SU-DHL-6 (cell line): ENCODE results near the gene PDZRN3.

ENCODE experiments used
- H2AFZ ChIP-seq: fragments of 200-600 bp; sonication (generic); 2 replicates; pipeline ENCODE4 v1.6.1; 2014; ENCODE audit warnings: low read depth, mild to moderate bottlenecking, moderate library complexity, mixed read lengths, antibody characterized with exemption, low read length; ENCODE audit not compliant: severe bottlenecking
- H3F3A ChIP-seq: fragments of 200-600 bp; shearing (Covaris generic); 2 replicates; pipeline ENCODE4 v1.6.0; 2016; ENCODE audit warnings: antibody characterized with exemption, mild to moderate bottlenecking; ENCODE audit not compliant: insufficient read depth
- H3K27ac ChIP-seq: fragments of 200-600 bp; sonication (generic); 2 replicates; pipeline ENCODE4 v1.5.1; 2016; ENCODE audit warnings: low read depth, mild to moderate bottlenecking, low read length, moderate library complexity, mixed read lengths
- H3K27me3 ChIP-seq: fragments of 200-600 bp; sonication (generic), shearing (Covaris generic); 2 replicates; pipeline ENCODE4 v1.6.0; 2014; ENCODE audit warnings: mild to moderate bottlenecking, low read length
- H3K36me3 ChIP-seq: fragments of 200-600 bp; sonication (generic); 2 replicates; pipeline ENCODE4 v1.6.1; 2014; ENCODE audit warnings: mild to moderate bottlenecking, low read length, mixed read lengths
- H3K4me2 ChIP-seq: fragments of 300-600, 200-600 bp; shearing (Covaris generic), sonication (generic); 2 replicates; pipeline ENCODE4 v1.6.0; 2014; ENCODE audit warnings: low read length, low read depth, mild to moderate bottlenecking; ENCODE audit not compliant: poor library complexity, severe bottlenecking
- H3K4me3 ChIP-seq: fragments of 200-600 bp; sonication (generic); 2 replicates; pipeline ENCODE4 v1.5.1; 2014; ENCODE audit warnings: antibody characterized with exemption, low read length, mild to moderate bottlenecking, mixed read lengths; ENCODE audit not compliant: insufficient read depth, poor library complexity, severe bottlenecking
- H3K79me2 ChIP-seq: fragments of 200-600 bp; sonication (generic); 2 replicates; pipeline ENCODE4 v1.6.1; 2014; ENCODE audit warnings: mild to moderate bottlenecking, low read length, moderate library complexity; ENCODE audit not compliant: insufficient read depth
- H3K9ac ChIP-seq: fragments of 200-600 bp; sonication (generic); 2 replicates; pipeline ENCODE4 v1.7.0; 2014; ENCODE audit warnings: mild to moderate bottlenecking, low read length
- H3K9me2 ChIP-seq: fragments of 200-600 bp; sonication (generic); replicated peaks from 2 replicates; pipeline ENCODE4 v1.6.1; 2014; ENCODE audit warnings: low read length; ENCODE audit not compliant: insufficient read depth
- H3K9me3 ChIP-seq: fragments of 200-600 bp; sonication (generic); 2 replicates; pipeline ENCODE4 v1.6.1; 2014; ENCODE audit warnings: low read length, mixed read lengths; ENCODE audit not compliant: insufficient read depth
- H4K20me1 ChIP-seq: fragments of 200-600 bp; sonication (generic); 2 replicates; pipeline ENCODE4 v1.6.1; 2014; ENCODE audit warnings: low read depth, mild to moderate bottlenecking, antibody characterized with exemption, low read length, moderate library complexity, mixed read lengths
- CTCF ChIP-seq: fragments of 200-600 bp; sonication (generic); IDR thresholded peaks from one replicate; pipeline ENCODE4 v1.5.1; 2017; ENCODE audit warnings: antibody characterized with exemption, mild to moderate bottlenecking, low read length, moderate library complexity; ENCODE audit not compliant: insufficient read depth, poor library complexity, severe bottlenecking
- EZH2phosphoT487 ChIP-seq: fragments of 200-600 bp; sonication (generic), shearing (Covaris generic); conservative IDR thresholded peaks from 2 replicates; pipeline ENCODE4 v1.6.1; 2018; ENCODE audit warnings: mild to moderate bottlenecking, antibody characterized with exemption, low read length, moderate library complexity, mixed read lengths

The PDZRN3 gene

GRCh38 chr3:73433079-73433478 lies 191.7 kb downstream of the PDZRN3 start:
- H3K4me3 ChIP-seq = peak overlapping the region; percentile 51

GRCh38 chr3:73432706-73433032 lies 192.1 kb downstream of the PDZRN3 start:
- peak overlapping the region; percentile 59 for H3K9ac ChIP-seq
- H3K4me2 ChIP-seq = peak overlapping the region; percentile 74
- H3K79me2 ChIP-seq = peaks cover 50% of the 10 kb centered on the region

More at GRCh38 chr3:73433079-73433478, 191.7 kb downstream of the PDZRN3 start:
- H3K36me3 ChIP-seq = no peaks in the 10 kb centered on the region
- peak overlapping the region; percentile 50 for H3K27ac ChIP-seq
- peak overlapping the region; percentile 59 for H3K9ac ChIP-seq
- no peaks in the 10 kb centered on the region for H3K9me2 ChIP-seq
- no peaks in the 10 kb centered on the region; the same call in 1 of the 2 replicates for H3F3A ChIP-seq
- H3K9me3 ChIP-seq = no peaks in the 10 kb centered on the region
- peak overlapping the region; percentile 74 for H3K4me2 ChIP-seq
- H4K20me1 ChIP-seq = no peaks in the 10 kb centered on the region
- no peak for TF ChIP-seq CTCF
- TF ChIP-seq EZH2phosphoT487 = no peak
- H3K79me2 ChIP-seq = peaks cover 45% of the 10 kb centered on the region
- H3K27me3 ChIP-seq = no peaks in the 10 kb centered on the region
- H2AFZ ChIP-seq = no peak overlapping the region

GRCh38 chr3:73432023-73432705 lies 192.6 kb downstream of the PDZRN3 start:
- H2AFZ ChIP-seq = peak overlapping the region; percentile 27
- H3K27ac ChIP-seq = peak overlapping the region; percentile 50; the same call in 1 of the 2 replicates
- peak overlapping the region; percentile 74 for H3K4me2 ChIP-seq
- H3K27me3 ChIP-seq = no peaks in the 10 kb centered on the region
- no peaks in the 10 kb centered on the region for H3K9me3 ChIP-seq
- H3K79me2 ChIP-seq = peaks cover 53% of the 10 kb centered on the region
- no peaks in the 10 kb centered on the region for H3K36me3 ChIP-seq
- H3K9me2 ChIP-seq = no peaks in the 10 kb centered on the region
- H3F3A ChIP-seq = no peaks in the 10 kb centered on the region; the same call in 1 of the 2 replicates
- H3K9ac ChIP-seq = peak overlapping the region; percentile 59
- no peak for TF ChIP-seq EZH2phosphoT487
- TF ChIP-seq CTCF = peak; percentile 62
- no peaks in the 10 kb centered on the region for H4K20me1 ChIP-seq
- peak overlapping the region; percentile 51 for H3K4me3 ChIP-seq

More at GRCh38 chr3:73432706-73433032, 192.1 kb downstream of the PDZRN3 start:
- Histone ChIP-seq H3F3A (no peaks in the 10 kb centered on the region; the same call in 1 of the 2 replicates), H2AFZ (no peak overlapping the region), H3K36me3 (no peaks in the 10 kb centered on the region), H4K20me1 (no peaks in the 10 kb centered on the region), H3K9me3 (no peaks in the 10 kb centered on the region), H3K4me3 (peak overlapping the region; percentile 51), H3K9me2 (no peaks in the 10 kb centered on the region), H3K27me3 (no peaks in the 10 kb centered on the region), H3K27ac (peak overlapping the region; percentile 50)
- no peak for TF ChIP-seq EZH2phosphoT487
- no peak for TF ChIP-seq CTCF
